HG03108 (cell line): Measurements from ENCODE around the gene SHANK3.

ENCODE experiments used
- ATAC-seq: cut with Tn5 transposase; IDR thresholded peaks from one replicate; pipeline ENCODE4 v1.9.1; 2021; ENCODE audit warnings: moderate library complexity; ENCODE audit not compliant: unreplicated experiment

SHANK3 gene

DNA sequence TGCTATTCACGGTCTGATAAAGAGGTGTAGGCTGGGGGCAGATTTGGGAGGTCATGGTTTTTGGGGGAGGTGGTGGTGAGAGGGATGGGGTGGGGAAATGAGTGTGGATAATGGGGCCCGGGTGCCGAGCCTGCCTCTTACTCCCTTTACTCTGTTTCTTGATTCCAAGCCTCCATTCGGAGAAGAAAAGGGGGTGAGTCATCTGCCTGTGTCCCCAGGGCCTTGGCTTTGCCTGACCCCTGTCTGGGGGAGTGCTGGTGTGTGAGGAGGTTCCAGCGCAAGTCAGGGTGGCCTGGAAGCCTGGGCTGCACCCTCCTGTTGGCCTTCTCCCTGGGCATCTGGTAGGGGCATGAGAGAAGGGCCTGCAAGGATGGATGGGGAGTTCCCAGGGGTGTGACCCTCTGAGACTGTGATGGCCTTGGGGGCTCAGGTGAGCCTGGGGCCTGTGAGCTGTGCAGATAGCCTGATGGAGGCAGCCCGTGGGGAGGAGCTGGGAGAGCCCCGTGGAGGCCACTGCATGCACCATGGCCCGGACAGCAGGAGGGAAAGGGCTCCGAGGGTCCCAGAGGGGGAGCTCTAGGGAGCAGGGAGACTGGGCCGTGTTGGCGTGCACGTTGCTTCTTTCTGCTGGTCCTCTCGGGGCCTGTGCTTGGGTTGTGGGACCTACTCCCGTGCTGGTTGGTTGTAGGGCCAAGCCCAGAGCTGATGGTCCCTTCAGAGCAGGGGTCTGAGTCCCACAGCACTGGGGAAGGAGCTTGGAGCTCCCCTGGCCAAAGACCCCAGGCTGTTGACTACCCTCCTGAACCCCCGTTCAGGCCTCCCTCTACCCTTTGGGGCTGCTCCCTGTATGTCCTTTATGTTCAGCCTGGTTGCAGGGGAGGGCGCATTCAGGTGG lies 39.1 kb downstream of the SHANK3 start:
- no peak for ATAC-seq

- ATAC-seq, result no peak
Observed at GRCh38 chr22:50712341-50713007, 39.9 kb downstream of the SHANK3 start.

DNA sequence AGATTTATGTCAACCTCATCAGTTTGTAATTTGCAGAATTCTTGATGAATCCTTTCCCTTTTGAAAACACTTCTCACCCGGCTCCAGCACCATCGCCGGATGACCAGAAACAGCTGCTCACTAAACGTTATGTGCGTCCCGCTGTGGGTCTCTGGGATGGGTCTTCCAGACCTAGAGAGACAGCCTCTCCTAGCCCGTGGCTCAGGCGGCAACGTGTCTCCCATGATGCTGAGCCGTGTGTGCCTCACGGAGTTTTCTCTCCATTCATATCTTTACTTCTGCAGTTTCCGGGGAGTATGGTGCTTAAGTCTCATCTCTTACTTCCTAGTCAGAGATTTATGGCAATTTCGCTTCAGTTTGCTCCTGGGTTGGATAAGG lies 40.4 kb downstream of the SHANK3 start:
- ATAC-seq, result no peak

DNA sequence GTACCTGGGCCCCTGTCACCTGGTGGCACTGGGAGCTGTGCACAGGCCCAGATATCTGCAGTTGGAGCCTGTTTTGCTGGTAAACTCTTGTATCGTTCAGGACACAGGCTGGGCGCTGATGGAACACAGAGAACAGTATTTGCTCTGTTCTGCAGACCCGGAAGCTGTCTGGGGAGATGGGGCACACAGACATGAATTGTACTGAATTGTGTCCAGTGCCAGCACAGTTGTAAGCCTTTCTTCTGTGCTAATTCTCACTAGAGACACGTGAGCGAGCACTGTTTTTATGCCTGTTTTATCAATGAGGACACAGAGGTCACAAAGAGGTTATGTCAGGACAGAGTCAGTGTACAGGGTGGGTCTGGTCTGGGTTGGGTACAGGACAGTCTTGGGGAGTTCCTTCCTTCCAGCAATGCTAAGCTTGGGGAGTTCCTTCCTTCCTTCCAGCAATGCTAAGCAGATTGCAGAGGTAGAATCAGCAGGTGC lies 41.0 kb downstream of the SHANK3 start:
- no peak for ATAC-seq

GRCh38 chr22:50714150-50714549 lies 41.5 kb downstream of the SHANK3 start:
- ATAC-seq, result no peak

GRCh38 chr22:50714631-50715179 lies 42.1 kb downstream of the SHANK3 start:
- ATAC-seq, result no peak

DNA sequence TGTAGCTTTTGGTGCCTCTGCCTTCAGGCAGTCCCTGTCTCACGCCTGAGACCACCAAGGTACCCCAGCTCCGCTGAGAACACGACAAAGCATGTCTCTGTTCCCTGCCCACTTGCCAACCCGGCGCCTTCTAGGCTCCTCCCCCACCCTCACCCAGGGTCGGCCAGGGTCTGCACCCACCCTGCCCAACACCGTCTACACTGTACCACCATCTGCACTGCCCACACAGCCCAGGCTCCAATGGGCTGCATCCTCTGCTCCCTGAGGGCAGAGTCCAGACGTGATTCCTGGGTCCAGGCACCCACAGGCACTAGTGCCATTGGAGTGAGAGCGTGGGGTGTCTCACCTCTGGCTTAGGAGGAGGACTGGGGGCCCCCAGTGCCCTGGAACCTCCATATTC lies 42.6 kb downstream of the SHANK3 start:
- no peak for ATAC-seq

GRCh38 chr22:50715776-50716175 lies 43.2 kb downstream of the SHANK3 start:
- ATAC-seq, result no peak

GRCh38 chr22:50716290-50717024 lies 43.8 kb downstream of the SHANK3 start:
- no peak for ATAC-seq

DNA sequence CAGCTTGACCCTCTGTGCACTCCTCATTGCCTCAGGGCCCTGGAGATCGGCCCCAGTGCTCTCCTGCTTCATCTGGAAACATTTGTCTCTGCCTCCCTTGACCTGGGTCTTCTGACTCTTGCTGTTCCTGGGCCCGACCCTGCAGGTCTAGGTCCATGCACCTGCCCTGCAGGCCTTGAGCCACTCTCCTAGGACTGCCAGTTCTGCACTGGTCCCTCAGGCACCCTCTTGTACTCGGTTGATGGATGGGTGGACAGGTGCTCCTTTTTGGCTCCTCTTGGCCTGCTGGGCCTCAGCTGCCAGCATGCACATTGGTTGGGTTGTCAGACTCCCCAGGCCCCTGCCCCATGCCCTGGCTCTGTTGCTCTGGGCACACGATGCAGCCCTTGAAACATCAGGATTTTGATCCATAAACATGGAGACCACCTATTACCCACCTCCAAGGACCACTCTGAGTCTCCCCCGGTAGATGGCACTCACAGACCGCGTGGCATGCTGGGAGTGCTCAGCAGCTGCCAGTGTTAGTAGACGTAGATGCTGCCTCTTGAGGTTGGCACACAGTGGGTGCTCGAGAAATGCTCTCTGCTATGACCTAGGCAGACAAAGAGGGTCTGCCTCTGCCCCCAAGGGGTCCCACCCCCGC lies 45.2 kb downstream of the SHANK3 start:
- ATAC-seq, result no peak

- ATAC-seq, result no peak
Observed at GRCh38 chr22:50718352-50718709, 45.7 kb downstream of the SHANK3 start.

DNA sequence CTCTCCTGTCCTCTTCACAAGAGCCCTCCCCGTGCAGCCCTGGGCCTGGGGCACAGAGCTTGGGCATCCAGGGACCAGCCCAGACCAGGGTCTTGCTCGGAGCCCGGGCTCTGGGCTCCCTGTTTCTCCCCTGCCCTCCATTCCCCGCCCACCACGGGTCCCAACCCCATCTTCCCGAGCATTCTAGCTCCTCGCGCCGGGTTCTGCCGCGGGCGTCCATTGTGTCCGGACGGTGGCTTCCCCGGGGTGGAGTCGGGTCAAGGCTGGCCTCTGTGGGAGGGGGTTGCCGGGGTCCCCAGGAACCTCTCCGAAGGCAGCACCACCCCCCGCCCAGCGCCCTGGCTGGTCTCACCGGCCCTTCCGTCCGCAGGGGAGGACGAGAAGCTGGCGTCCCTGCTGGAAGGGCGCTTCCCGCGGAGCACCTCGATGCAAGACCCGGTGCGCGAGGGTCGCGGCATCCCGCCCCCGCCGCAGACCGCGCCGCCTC lies 47.2 kb downstream of the SHANK3 start:
- ATAC-seq, result no peak

DNA sequence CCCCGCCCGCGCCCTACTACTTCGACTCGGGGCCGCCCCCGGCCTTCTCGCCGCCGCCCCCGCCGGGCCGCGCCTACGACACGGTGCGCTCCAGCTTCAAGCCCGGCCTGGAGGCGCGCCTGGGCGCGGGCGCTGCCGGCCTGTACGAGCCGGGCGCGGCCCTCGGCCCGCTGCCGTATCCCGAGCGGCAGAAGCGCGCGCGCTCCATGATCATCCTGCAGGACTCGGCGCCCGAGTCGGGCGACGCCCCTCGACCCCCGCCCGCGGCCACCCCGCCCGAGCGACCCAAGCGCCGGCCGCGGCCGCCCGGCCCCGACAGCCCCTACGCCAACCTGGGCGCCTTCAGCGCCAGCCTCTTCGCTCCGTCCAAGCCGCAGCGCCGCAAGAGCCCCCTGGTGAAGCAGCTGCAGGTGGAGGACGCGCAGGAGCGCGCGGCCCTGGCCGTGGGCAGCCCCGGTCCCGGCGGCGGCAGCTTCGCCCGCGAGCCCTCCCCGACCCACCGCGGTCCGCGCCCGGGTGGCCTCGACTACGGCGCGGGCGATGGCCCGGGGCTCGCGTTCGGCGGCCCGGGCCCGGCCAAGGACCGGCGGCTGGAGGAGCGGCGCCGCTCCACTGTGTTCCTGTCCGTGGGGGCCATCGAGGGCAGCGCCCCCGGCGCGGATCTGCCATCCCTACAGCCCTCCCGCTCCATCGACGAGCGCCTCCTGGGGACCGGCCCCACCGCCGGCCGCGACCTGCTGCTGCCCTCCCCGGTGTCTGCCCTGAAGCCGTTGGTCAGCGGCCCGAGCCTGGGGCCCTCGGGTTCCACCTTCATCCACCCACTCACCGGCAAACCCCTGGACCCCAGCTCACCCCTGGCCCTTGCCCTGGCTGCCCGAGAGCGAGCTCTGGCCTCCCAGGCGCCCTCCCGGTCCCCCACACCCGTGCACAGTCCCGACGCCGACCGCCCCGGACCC lies 48.0 kb downstream of the SHANK3 start:
- ATAC-seq, result no peak

- ATAC-seq, result no peak
Observed at GRCh38 chr22:50721257-50721844, 48.7 kb downstream of the SHANK3 start.

DNA sequence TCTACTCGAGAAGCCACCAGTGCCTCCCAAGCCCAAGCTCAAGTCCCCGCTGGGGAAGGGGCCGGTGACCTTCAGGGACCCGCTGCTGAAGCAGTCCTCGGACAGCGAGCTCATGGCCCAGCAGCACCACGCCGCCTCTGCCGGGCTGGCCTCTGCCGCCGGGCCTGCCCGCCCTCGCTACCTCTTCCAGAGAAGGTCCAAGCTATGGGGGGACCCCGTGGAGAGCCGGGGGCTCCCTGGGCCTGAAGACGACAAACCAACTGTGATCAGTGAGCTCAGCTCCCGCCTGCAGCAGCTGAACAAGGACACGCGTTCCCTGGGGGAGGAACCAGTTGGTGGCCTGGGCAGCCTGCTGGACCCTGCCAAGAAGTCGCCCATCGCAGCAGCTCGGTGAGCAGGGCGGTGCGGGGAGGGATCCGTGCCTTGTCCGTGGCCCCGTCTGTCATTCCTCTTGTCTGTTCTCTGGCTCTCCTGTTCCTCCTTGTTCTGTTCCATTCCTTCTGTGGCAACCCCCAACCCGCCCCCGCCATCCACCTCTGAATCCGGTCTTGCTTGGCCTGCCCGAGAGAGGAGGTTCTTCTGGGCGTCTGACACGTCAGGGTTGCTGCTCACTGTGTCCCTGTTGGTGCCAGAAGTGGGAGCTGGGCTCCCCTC lies 49.6 kb downstream of the SHANK3 start:
- ATAC-seq, result no peak
